Neural crest cell (in vitro differentiated cells): ENCODE measurements around the gene EIF2D. TPM values are rescaled to one million over a fixed set of nuclear protein-coding genes. Genes with fewer than 3 reads are reported as not detected.

Source experiments
- DNase-seq: peaks from one replicate; pipeline ENCODE4 v3.0.0; 2021; ENCODE audit warnings: low read depth, mixed read lengths, low spot score
- H3K27ac Mint-ChIP-seq: one replicate; pipeline ENCODE4 v1.8.0; 2021; ENCODE audit warnings: mild to moderate bottlenecking, mixed read lengths; ENCODE audit not compliant: unreplicated experiment
- H3K27me3 Mint-ChIP-seq: 2 replicates; pipeline ENCODE4 v1.8.0; 2021; ENCODE audit warnings: low read depth, mild to moderate bottlenecking, mixed read lengths
- H3K36me3 Mint-ChIP-seq: 2 replicates; pipeline ENCODE4 v1.8.0; 2021; ENCODE audit warnings: low read depth, mild to moderate bottlenecking, mixed read lengths
- H3K4me1 Mint-ChIP-seq: 2 replicates; pipeline ENCODE4 v1.8.0; 2021; ENCODE audit warnings: mixed read lengths
- H3K4me3 Mint-ChIP-seq: one replicate; pipeline ENCODE4 v1.8.0; 2021; ENCODE audit warnings: mild to moderate bottlenecking, mixed read lengths
- H3K9me3 Mint-ChIP-seq: 2 replicates; pipeline ENCODE4 v1.8.0; 2021; ENCODE audit warnings: mixed read lengths
- total RNA-seq: library from RNA; stranded (reverse); gene quantifications from 2 replicates; pipeline ENCODE4 v1.2.1, GENCODE V29; 2021
- TF ChIP-seq, protein P1 (sequence below): fragments of 200-600 bp; sonication (generic); conservative IDR thresholded peaks from 2 replicates; pipeline ENCODE4 v1.5.0; 2021; ENCODE audit warnings: antibody characterized with exemption, mild to moderate bottlenecking

Gene EIF2D
- total RNA-seq, 1 donor from 2014 or later, result 38.2 TPM

- H3K36me3 Mint-ChIP-seq, result no peaks in the 10 kb centered on the region
- H3K27me3 Mint-ChIP-seq, result no peaks in the 10 kb centered on the region
- no peak overlapping the region for H3K27ac Mint-ChIP-seq
- no peak overlapping the region for H3K4me3 Mint-ChIP-seq
- H3K4me1 Mint-ChIP-seq, result no peaks in the 10 kb centered on the region
- H3K9me3 Mint-ChIP-seq, result no peaks in the 10 kb centered on the region
- no peak for DNase-seq
- TF ChIP-seq, protein P1, sequence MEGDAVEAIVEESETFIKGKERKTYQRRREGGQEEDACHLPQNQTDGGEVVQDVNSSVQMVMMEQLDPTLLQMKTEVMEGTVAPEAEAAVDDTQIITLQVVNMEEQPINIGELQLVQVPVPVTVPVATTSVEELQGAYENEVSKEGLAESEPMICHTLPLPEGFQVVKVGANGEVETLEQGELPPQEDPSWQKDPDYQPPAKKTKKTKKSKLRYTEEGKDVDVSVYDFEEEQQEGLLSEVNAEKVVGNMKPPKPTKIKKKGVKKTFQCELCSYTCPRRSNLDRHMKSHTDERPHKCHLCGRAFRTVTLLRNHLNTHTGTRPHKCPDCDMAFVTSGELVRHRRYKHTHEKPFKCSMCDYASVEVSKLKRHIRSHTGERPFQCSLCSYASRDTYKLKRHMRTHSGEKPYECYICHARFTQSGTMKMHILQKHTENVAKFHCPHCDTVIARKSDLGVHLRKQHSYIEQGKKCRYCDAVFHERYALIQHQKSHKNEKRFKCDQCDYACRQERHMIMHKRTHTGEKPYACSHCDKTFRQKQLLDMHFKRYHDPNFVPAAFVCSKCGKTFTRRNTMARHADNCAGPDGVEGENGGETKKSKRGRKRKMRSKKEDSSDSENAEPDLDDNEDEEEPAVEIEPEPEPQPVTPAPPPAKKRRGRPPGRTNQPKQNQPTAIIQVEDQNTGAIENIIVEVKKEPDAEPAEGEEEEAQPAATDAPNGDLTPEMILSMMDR, result no peak
Measured at GRCh38 chr1:206565995-206566394, 46.3 kb downstream of the EIF2D start.

GRCh38 chr1:206563367-206564207 is 48.7 kb downstream of the EIF2D start:
- TF ChIP-seq, protein P1, result no peak
- H3K4me1 Mint-ChIP-seq, result peaks cover 16% of the 10 kb centered on the region
- no peak for DNase-seq
- H3K9me3 Mint-ChIP-seq, result no peaks in the 10 kb centered on the region
- no peaks in the 10 kb centered on the region for H3K36me3 Mint-ChIP-seq
- H3K27ac Mint-ChIP-seq, result no peak overlapping the region
- H3K27me3 Mint-ChIP-seq, result peaks cover under 1% of the 10 kb centered on the region
- no peak overlapping the region for H3K4me3 Mint-ChIP-seq

DNA sequence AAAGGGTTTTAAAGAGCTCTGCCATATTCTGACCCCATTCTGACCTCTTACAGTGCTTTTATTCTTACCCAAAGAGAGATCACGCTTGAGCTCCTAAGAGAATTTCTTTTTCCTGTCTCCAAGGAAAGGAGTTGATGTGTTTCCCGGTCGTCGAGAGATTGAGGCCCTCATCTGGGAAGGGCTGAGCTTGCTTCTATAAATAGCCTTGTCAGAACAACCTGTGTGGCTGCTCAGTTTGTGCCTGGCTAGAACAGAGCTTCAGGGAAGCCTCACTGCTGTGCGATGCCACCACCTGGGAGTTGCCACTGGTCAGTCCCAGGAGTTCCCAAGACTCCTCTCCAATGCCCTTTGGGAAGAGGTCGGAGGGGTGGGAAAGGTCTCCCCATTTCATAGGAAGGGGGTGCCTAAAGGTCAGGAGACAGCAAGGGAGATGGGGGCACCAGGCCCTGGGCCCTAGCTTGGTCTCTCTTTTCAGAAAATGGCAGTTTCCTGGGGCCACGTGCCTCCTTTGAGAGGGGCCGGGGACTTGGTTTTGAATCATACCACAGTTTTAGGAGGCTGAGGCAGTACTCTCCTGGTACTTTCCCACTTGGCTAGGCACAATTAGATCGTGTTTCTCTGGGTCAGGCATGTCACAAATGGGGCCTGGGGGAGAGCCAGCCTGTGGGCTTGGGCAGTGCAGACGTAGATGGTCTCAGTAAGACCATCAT is 52.1 kb downstream of the EIF2D start:
- H3K4me3 Mint-ChIP-seq, result peak overlapping the region; percentile 50
- peaks cover 23% of the 10 kb centered on the region for H3K27me3 Mint-ChIP-seq
- no peaks in the 10 kb centered on the region for H3K36me3 Mint-ChIP-seq
- H3K4me1 Mint-ChIP-seq, result peaks cover 46% of the 10 kb centered on the region
- TF ChIP-seq, protein P1, result no peak
- no peaks in the 10 kb centered on the region for H3K9me3 Mint-ChIP-seq
- H3K27ac Mint-ChIP-seq, result no peak overlapping the region
- DNase-seq, result no peak

DNA sequence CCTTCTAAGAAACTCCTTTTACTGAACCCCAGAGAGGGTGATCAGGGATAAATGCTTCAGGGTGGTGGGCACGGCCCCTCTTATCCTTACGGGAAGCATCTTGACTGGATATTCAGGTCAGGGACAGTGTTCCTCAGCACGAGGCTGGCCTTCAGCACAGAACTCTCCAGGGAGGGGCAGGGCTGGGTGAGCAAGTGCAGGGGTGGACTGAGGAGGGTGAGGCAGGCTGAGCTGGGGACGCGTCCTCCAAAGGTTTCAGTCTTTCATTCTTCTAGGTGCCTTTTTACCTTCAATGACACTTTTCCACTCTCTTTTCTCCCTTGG is 52.6 kb downstream of the EIF2D start:
- no peak overlapping the region for H3K27ac Mint-ChIP-seq
- H3K27me3 Mint-ChIP-seq, result peaks cover 25% of the 10 kb centered on the region
- H3K4me3 Mint-ChIP-seq, result peak overlapping the region; percentile 50
- no peaks in the 10 kb centered on the region for H3K9me3 Mint-ChIP-seq
- peaks cover 46% of the 10 kb centered on the region for H3K4me1 Mint-ChIP-seq
- DNase-seq, result no peak
- H3K36me3 Mint-ChIP-seq, result no peaks in the 10 kb centered on the region
- TF ChIP-seq, protein P1, result no peak

GRCh38 chr1:206558794-206559671 is 53.2 kb downstream of the EIF2D start:
- DNase-seq, result no peak
- Mint-ChIP-seq H3K36me3 (no peaks in the 10 kb centered on the region), H3K9me3 (no peaks in the 10 kb centered on the region), H3K27ac (no peak overlapping the region), H3K4me1 (peaks cover 46% of the 10 kb centered on the region), H3K27me3 (peaks cover 25% of the 10 kb centered on the region), H3K4me3 (peak overlapping the region; percentile 84)
- TF ChIP-seq, protein P1, result no peak
